AG10803 (cell line): ENCODE measurements around the gene THBD.

Source experiments
- DNase-seq: peaks from one replicate; pipeline ENCODE4 v3.0.0; 2010; ENCODE audit warnings: low read depth
- H3K4me3 ChIP-seq: 2 replicates; pipeline ENCODE4 v1.5.1; 2011; ENCODE audit warnings: mild to moderate bottlenecking, low read length, control low read depth
- TF ChIP-seq, protein P1 (sequence below): conservative IDR thresholded peaks from 2 replicates; pipeline ENCODE4 v1.5.1; 2011; ENCODE audit warnings: mild to moderate bottlenecking, low read length, control low read depth, inconsistent platforms

Gene THBD

DNA sequence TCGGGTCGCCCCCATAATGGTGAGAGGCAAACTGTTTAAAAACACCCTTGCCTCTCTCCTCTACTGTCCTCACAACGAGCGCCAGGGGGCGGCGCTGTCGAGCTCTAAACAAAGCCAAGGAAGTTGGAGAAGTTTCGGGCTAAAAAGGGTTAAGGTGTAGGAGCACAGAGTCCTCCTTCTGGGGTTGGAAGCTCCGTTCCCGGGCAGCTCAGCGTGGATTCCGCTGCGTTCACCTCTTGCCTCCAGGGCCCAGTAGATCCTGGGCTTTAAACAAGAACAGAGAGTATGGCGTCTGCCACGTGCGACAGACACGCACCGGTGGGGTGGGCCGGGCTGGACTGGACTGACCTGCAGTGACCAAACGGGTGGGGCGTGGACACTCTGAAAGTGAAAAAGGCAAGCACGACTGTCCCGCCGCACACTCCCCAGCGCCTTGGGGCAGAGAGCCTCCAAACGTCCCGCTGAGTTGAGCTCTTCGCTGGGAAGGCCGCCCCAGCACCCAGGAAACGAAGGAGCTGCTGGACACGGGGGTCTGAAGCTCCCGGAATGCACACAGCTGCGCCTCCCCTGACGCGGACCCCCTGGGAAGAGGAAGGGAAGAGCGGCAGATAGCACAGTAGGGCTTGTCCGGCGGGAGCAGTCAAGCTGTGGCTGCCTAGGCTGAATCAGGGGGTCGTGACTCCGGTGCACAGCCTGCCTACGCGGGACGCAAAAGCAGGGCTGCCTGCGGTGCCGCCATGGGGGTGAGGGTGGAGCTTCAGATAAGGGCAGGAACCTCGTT is 1.6 kb upstream of the THBD start:
- DNase-seq, result peak; percentile 72
- TF ChIP-seq, protein P1, sequence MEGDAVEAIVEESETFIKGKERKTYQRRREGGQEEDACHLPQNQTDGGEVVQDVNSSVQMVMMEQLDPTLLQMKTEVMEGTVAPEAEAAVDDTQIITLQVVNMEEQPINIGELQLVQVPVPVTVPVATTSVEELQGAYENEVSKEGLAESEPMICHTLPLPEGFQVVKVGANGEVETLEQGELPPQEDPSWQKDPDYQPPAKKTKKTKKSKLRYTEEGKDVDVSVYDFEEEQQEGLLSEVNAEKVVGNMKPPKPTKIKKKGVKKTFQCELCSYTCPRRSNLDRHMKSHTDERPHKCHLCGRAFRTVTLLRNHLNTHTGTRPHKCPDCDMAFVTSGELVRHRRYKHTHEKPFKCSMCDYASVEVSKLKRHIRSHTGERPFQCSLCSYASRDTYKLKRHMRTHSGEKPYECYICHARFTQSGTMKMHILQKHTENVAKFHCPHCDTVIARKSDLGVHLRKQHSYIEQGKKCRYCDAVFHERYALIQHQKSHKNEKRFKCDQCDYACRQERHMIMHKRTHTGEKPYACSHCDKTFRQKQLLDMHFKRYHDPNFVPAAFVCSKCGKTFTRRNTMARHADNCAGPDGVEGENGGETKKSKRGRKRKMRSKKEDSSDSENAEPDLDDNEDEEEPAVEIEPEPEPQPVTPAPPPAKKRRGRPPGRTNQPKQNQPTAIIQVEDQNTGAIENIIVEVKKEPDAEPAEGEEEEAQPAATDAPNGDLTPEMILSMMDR, result peak; percentile 76
- peak overlapping the region; percentile 60 for H3K4me3 ChIP-seq

DNA sequence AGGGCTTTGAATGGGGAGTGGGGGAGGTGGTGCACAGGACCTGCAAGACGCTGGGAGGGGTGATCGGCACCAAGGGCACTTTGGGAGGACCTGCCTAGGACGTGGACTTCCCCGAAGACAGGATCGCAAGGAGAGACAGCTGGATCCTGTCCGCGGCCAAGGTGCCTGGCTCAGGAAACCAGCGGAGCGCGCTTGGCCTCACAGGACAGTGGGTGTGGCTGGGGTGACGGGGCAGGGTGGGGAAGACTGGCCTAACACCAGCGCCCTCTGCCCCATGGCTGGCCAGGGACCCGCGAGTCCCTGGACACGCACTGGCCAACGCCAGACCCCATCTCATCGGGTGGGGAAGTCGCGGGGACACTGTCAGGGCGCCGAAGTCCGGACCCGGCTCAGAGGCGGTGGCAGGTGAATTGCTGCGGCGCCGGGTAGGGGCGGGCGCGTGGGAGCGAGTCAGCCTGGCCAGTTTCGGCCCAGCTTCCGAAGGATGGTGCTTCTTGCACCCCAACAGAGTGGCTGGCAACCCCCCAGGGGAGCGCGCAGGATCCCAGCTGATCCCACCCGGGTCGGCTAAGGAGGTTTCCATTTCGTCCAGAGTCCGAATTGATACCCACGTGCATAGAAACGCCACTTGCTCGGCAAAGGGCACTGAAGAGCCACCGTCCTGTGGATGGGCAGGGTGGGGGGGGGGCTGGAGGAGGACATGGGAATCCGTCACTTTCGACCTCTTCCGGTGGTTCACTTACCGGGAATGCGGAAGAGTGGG is 785 bp upstream of the THBD start:
- peak overlapping the region; percentile 60 for H3K4me3 ChIP-seq
- TF ChIP-seq, protein P1, result no peak
- no peak for DNase-seq

DNA sequence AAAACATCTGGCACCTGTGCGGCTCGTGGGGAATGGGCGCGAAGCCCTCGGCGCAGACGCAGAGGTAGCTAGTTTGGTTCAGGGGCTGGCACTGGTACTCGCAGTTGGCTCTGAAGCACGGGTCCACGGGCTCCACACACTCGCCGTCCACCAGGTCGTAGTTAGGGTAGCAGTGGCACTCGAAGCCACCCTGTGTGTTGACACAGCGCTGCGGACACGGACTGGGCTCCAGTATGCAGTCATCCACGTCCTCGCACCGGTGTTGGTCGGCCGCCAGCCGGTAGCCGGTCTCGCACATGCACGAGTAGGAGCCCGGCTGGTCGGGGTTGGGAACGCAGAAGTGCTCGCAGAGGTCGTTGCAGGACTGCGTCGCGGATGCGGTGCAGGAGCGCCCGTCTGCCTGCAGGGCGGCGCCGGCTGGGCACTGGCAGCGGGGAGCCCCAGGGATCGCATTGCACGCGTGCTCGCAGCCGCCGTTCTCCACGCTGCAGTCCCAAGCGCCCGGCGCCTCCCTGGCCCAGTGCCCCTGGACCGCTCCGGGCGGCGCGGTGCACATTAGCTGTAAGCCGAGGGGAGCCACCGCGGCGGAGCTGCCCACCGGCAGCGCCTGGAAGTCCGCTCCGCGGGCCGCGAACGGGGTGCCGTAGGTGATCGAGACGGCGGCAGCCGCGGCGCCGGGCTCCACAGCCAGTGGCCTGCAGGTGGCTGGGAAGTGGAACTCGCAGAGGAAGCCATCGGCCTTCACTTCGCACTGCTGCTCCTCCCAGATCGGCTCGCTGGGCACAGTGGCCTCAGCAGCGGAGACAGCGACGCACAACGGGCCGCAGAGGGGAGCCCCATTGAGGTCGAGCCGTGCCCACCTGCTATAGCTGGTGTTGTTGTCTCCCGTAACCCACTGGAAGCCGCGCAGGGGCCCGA is 930 bp downstream of the THBD start:
- H3K4me3 ChIP-seq, result peak overlapping the region; percentile 60
- DNase-seq, result peak; percentile 50
- TF ChIP-seq, protein P1, result peak; percentile 44

DNA sequence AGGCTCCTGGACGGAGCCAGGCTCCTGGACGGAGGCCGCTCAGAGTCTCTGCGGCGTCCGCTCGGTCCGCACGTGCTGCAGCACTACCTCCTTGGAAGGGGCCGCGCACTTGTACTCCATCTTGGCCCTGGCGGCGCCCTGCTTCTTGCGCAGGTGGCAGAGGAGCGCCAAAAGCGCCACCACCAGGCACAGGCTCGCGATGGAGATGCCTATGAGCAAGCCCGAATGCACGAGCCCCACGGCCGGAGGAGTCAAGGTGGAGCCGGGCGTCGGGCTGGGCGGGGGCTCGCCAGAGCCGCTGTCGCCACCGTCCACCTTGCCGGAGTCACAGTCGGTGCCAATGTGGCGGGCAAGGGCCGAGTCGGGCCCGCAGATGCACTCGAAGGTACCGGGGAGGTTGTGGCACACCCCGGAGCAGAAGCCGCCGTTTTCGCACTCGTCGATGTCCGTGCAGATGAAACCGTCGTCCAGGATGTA is 1.7 kb downstream of the THBD start:
- no peak for DNase-seq
- TF ChIP-seq, protein P1, result no peak
- H3K4me3 ChIP-seq, result peak overlapping the region; percentile 60

DNA sequence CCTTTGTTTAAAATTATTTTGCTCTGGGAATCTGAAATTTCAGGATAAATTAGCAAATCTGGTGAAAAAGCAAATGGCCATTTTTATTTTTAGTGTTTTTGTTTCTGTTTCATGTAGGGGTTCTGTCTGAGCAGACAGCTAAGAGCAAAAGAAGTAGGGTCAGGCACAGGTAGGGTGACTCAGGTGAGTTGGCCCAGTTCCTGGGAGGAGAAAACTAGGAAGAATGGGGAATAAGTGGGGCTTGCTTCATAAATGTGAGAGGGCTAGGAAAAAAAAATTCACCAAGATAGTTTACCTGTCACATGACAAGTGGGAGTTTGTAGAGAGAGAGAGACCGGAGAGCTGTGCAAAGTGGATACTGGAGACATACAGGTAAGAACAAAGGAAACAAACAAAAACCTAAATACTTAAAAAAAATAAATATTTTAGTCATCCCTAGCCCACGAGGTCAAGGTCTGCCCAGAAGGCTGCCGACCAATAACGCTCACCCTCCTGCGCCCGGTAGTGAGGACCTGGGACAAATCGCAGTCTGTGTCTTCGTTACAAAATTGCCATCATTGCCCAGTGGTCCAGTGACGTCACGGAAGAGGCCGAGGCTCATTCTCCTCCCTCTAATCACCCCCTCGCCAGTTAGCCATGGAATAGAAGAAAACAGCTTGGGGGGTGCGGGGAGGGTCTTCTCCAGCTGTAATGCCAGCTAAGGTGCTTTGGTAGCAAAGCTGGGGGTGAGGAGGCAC is 2.3 kb downstream of the THBD start:
- TF ChIP-seq, protein P1, result no peak
- no peak for DNase-seq
- no peak overlapping the region for H3K4me3 ChIP-seq

DNA sequence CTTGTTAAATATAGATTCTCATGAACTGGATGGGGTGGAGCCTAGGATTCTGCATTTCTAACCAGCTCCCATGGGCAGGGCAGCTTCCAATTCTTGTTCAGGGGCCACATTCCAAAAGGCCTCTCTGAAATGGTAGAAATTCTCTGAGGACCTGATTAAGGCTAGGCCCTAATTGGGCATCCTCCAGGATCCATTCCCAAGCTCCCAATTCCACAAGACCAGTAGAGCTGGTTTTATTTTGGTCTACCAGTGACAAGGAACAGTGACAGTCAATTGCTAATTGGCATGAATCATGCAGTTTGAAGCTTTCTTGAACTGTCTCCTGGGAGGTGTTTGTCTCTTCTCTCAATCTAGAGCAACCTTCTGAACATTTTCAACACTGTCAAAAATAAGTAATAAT is 3.0 kb downstream of the THBD start:
- no peak for DNase-seq
- H3K4me3 ChIP-seq, result no peak overlapping the region
- TF ChIP-seq, protein P1, result no peak
